Tibial artery (tissue), 4 donors: ENCODE measurements around the gene TSPAN3.

Source experiments
- DNase-seq, 2 donors: peaks; one replicate each; pipeline ENCODE4 v3.0.0-alpha.2; 2019
- H3K27ac ChIP-seq, 2 donors: fragments of 200-600 bp; sonication (generic) in 1 of 2; 1 replicate in 1 of 2; 2 replicates in 1 of 2; pipeline ENCODE4 v1.5.1; 2018 to 2019; ENCODE audit warnings: mild to moderate bottlenecking in 1 of 2
- H3K27me3 ChIP-seq, 2 donors: fragments of 200-600 bp; sonication (generic) in 1 of 2; one replicate each; pipeline versions ENCODE4 v1.5.1 to v1.6.0; 2016 to 2019
- H3K36me3 ChIP-seq, 3 donors: fragments of 200-600 bp; sonication (generic) in 2 of 3; one replicate each; pipeline ENCODE4 v1.5.1; 2016 to 2019; ENCODE audit warnings: mild to moderate bottlenecking in 2 of 3
- H3K4me1 ChIP-seq, 4 donors: fragments of 200-600 bp; sonication (generic) in 2 of 4; 1 replicate in 3 of 4; 2 replicates in 1 of 4; pipeline ENCODE4 v1.5.1; 2016 to 2019
- H3K4me3 ChIP-seq, 2 donors: fragments of 200-600 bp; sonication (generic) in 1 of 2; 1 replicate in 1 of 2; 2 replicates in 1 of 2; pipeline ENCODE4 v1.5.1; 2018 to 2019; ENCODE audit warnings: mild to moderate bottlenecking in 2 of 2
- H3K9me3 ChIP-seq, 3 donors: fragments of 200-600 bp; sonication (generic) in 1 of 3; one replicate each; pipeline ENCODE4 v1.5.1; 2016 to 2019
- intact Hi-C: fragments of 100-400 bp; cut with DNase I; formaldehyde crosslinking; loops from one replicate; pipeline ENCODE4 v1.15.0; 2023; ENCODE audit warnings: low total_unique reads
- TF ChIP-seq, protein P1 (sequence below), 2 experiments: fragments of 200-600 bp in 1 of 2; fragments of 450-650 bp in 1 of 2; IDR thresholded peaks; one replicate each; pipeline ENCODE4 v1.5.1; 2017 to 2019; ENCODE audit warnings: antibody characterized with exemption in 2 of 2, mild to moderate bottlenecking in 1 of 2, moderate library complexity in 1 of 2

TSPAN3 gene

DNA sequence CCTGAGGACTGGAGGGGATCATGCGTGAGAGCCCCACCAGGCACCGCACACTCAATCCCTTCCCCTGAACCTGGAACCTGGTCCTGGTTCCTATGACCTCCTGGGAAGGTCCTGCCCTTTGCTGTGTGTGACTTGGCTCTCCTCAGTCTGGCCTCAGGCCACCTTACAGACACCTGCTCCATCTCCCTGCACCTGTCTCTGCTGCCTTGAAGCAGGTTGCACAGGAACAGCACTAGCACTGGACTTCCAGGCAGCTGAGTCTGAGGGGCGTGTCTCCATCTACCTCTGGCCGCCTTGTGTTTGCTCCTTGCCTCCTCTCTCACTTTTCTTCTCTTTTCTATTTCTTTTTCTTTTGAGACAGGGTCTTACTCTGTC lies 60.6 kb downstream of the TSPAN3 start:
- Histone ChIP-seq H3K4me1 (no peaks in the 10 kb centered on the region), H3K27me3 (no peaks in the 10 kb centered on the region), H3K4me3 (no peak overlapping the region), H3K36me3 (no peaks in the 10 kb centered on the region), H3K27ac (no peak overlapping the region), H3K9me3 (no peaks in the 10 kb centered on the region)
- TF ChIP-seq, protein P1, sequence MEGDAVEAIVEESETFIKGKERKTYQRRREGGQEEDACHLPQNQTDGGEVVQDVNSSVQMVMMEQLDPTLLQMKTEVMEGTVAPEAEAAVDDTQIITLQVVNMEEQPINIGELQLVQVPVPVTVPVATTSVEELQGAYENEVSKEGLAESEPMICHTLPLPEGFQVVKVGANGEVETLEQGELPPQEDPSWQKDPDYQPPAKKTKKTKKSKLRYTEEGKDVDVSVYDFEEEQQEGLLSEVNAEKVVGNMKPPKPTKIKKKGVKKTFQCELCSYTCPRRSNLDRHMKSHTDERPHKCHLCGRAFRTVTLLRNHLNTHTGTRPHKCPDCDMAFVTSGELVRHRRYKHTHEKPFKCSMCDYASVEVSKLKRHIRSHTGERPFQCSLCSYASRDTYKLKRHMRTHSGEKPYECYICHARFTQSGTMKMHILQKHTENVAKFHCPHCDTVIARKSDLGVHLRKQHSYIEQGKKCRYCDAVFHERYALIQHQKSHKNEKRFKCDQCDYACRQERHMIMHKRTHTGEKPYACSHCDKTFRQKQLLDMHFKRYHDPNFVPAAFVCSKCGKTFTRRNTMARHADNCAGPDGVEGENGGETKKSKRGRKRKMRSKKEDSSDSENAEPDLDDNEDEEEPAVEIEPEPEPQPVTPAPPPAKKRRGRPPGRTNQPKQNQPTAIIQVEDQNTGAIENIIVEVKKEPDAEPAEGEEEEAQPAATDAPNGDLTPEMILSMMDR (IDR thresholded peaks at IDR 0.05): no peak
- DNase-seq: no peak
- intact Hi-C loops: no loop called here

DNA sequence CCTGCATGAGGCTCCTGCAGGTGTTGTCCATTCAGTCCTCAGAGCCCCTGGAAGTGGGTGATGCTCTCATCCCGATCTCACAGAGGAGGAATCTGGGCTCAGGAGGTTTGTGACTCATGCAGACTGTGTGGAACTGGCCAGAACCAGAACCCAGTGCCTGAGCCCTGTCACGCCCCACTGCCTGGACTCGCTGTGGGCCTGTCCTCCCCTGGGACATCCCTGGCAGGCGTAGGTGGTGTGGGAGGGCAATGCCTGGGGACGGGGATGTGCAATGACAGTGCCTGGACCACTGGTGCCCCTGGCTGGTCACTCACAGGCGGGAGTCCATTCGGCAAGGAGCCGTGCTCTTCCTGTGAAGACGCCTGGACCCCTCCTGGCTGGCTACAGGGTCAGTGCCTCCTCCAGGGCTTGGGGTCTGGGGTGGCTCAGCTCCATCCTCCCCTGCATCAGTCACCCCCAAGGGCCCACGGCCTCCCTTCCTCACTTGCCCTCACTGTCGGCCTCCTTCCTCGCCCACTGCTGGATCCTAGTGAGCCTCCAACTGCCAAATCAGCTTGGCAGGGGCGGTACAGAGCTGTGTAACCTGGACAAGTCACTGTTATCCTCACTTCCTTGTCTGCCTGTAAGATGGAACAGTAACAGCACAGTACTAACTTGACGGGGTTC lies 61.1 kb downstream of the TSPAN3 start:
- H3K9me3 ChIP-seq: no peaks in the 10 kb centered on the region
- H3K4me3 ChIP-seq: no peak overlapping the region
- intact Hi-C loops: no loop called here
- TF ChIP-seq, protein P1 (IDR thresholded peaks at IDR 0.05): no peak
- no peaks in the 10 kb centered on the region for H3K27me3 ChIP-seq
- DNase-seq: no peak
- no peaks in the 10 kb centered on the region for H3K4me1 ChIP-seq
- H3K27ac ChIP-seq: no peak overlapping the region
- no peaks in the 10 kb centered on the region for H3K36me3 ChIP-seq

GRCh38 chr15:77009176-77009575 lies 61.7 kb downstream of the TSPAN3 start:
- no peak overlapping the region for H3K27ac ChIP-seq
- H3K36me3 ChIP-seq: no peaks in the 10 kb centered on the region
- intact Hi-C loops: no loop called here
- no peak for DNase-seq
- H3K9me3 ChIP-seq: no peaks in the 10 kb centered on the region
- TF ChIP-seq, protein P1 (IDR thresholded peaks at IDR 0.05): no peak
- no peaks in the 10 kb centered on the region for H3K27me3 ChIP-seq
- H3K4me3 ChIP-seq: no peak overlapping the region
- no peaks in the 10 kb centered on the region for H3K4me1 ChIP-seq

DNA sequence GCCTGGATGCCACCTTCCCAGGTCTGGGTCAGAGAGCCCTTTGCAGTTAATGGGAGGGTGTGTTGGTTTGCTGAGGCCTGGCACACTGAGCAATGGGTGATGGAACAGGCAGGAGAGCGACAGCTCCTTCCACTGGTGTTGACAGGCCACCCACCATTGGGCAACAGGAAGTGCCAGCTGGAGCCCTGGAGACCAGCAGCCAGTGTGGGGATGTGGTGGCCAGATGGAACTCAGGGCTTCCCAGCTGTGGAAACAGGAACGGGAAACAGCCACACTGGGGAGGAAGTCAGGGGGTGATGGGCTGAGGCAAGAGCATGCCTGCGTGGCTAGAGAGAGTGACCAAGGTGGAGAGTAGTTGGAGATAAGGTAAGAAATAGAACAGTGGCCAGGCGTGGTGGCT lies 66.7 kb downstream of the TSPAN3 start:
- intact Hi-C loops: no loop called here
- peak; percentile 78 to 83 for DNase-seq

DNA sequence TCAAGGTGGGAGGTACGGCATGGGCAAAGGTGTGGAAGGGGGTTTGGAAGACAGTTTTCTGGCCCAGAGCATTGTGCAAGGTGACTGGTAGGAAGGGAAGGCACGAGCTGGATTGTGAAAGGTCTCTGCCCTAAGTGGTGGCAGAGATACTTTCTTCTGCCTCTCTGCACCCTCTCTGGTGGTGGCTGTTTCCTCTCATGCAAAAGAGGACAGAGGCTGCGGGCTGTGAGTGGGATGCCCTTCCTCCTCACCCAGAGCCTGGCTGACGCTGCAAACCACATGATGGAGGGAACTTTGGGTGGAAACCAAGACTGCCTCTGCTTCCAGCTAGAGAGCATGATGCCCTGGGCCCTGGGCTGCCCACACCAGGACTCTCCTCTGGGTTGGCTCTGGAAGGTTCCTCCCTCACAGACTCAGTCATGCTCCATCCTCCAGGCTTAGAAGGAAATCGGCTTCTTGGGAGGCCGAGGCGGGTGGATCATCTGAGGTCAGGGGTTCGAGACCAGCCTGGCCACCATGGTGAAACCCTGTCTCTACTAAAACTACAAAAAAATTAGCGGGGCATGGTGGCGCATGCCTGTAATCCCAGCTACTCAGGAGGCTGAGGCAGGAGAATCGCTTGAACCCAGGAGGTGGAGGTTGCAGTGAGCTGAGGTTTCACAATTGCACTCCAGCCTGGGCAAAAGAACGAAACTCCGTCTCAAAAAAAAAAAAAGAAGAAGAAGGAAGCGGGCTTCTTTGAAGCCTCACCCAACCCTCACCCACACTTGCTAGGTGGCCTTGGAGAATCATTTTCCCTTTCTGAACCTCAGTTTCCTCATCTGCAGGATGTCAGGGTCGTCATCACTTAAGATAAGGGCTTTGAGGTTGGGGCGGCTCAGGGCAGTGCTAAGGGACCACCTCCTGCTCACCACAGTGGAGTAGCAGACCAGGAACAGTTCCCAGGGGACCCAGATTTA lies 67.7 kb downstream of the TSPAN3 start:
- H3K27me3 ChIP-seq: no peaks in the 10 kb centered on the region
- H3K4me1 ChIP-seq: peaks cover 0 to 5% (median 0%) of the 10 kb centered on the region in 4 donors
- no peaks in the 10 kb centered on the region for H3K9me3 ChIP-seq
- intact Hi-C loops: no loop called here
- no peaks in the 10 kb centered on the region for H3K36me3 ChIP-seq
- no peak overlapping the region for H3K27ac ChIP-seq
- DNase-seq: peak; percentile 77 to 79
- H3K4me3 ChIP-seq: no peak overlapping the region
- TF ChIP-seq, protein P1 (IDR thresholded peaks at IDR 0.05): no peak

More for the DNA sequence above, 66.7 kb downstream of the TSPAN3 start:
- no peaks in the 10 kb centered on the region for H3K9me3 ChIP-seq
- H3K27ac ChIP-seq: no peak overlapping the region
- H3K4me1 ChIP-seq: peaks cover 0 to 5% (median 0%) of the 10 kb centered on the region in 4 donors
- H3K36me3 ChIP-seq: no peaks in the 10 kb centered on the region
- H3K4me3 ChIP-seq: no peak overlapping the region
- H3K27me3 ChIP-seq: no peaks in the 10 kb centered on the region
- TF ChIP-seq, protein P1 (IDR thresholded peaks at IDR 0.05): no peak
